A673 (cell line): Measurements from ENCODE around the gene RFXAP. TPM values are rescaled to one million over a fixed set of nuclear protein-coding genes. Genes with fewer than 3 reads are reported as not detected.

Experiments
- BruUV-seq: library from RNA; stranded (reverse); fragments of 400-500 nt; replicated peaks from 2 replicates; lab custom pipeline; 2021; lab: Mats Ljungman, UMichigan
- CTCF ChIA-PET: fragments of 300-600 bp; sonication (Branson Sonifier 250); formaldehyde crosslinking; loops from one replicate; lab custom pipeline; 2022; ENCODE audit warnings: antibody characterized with exemption; lab: Charles Lee
- POLR2A ChIA-PET: fragments of 300-600 bp; sonication (Branson Sonifier 250); formaldehyde crosslinking; loops from one replicate; lab custom pipeline; 2022; ENCODE audit warnings: antibody characterized with exemption; ENCODE audit not compliant: low non-redundant PET; lab: Charles Lee
- DNase-seq: peaks from one replicate; pipeline ENCODE4 v3.0.0-alpha.2; 2015; ENCODE audit warnings: low spot score
- H3K27ac ChIP-seq: fragments of 200-600 bp; sonication (generic); 2 replicates; pipeline ENCODE4 v1.5.1; 2016; ENCODE audit warnings: mixed run types, low read depth, mild to moderate bottlenecking, mixed read lengths, antibody characterized with exemption, low read length; ENCODE audit not compliant: poor library complexity, severe bottlenecking
- H3K27me3 ChIP-seq: fragments of 200-600 bp; sonication (generic); replicated peaks from 2 replicates; pipeline ENCODE4 v1.6.1; 2017; ENCODE audit warnings: mixed run types, low read depth, mild to moderate bottlenecking, mixed read lengths, antibody characterized with exemption, low read length; ENCODE audit not compliant: insufficient read depth, poor library complexity
- H3K36me3 ChIP-seq: fragments of 200-600 bp; sonication (generic); 2 replicates; pipeline ENCODE4 v1.6.1; 2016; ENCODE audit warnings: mixed run types, mild to moderate bottlenecking, mixed read lengths, antibody characterized with exemption, low read length; ENCODE audit not compliant: insufficient read depth, poor library complexity, severe bottlenecking
- H3K4me1 ChIP-seq: fragments of 200-600 bp; sonication (generic); 2 replicates; pipeline ENCODE4 v1.6.1; 2017; ENCODE audit warnings: mixed run types, mild to moderate bottlenecking, mixed read lengths, antibody characterized with exemption, low read length; ENCODE audit not compliant: insufficient read depth, poor library complexity, severe bottlenecking
- H3K4me3 ChIP-seq: fragments of 200-600 bp; sonication (generic); 2 replicates; pipeline ENCODE4 v1.5.1; 2016; ENCODE audit warnings: low read depth, mixed run types, mild to moderate bottlenecking, mixed read lengths, low read length; ENCODE audit not compliant: poor library complexity, severe bottlenecking
- H3K9me3 ChIP-seq: fragments of 200-600 bp; sonication (generic); 2 replicates; pipeline ENCODE4 v1.6.1; 2016; ENCODE audit warnings: mixed run types, low read depth, mild to moderate bottlenecking, mixed read lengths, antibody characterized with exemption, low read length; ENCODE audit not compliant: poor library complexity, severe bottlenecking
- CTCF ChIP-seq: fragments of 300-800, 200-600 bp; sonication (generic); conservative IDR thresholded peaks from 2 replicates; pipeline ENCODE4 v1.5.1; 2017; ENCODE audit warnings: low read depth, mild to moderate bottlenecking, antibody characterized with exemption, low read length, moderate library complexity, mixed read lengths
- EZH2 ChIP-seq: fragments of 200-600 bp; sonication (generic); IDR thresholded peaks from 2 replicates; pipeline ENCODE4 v1.6.1; 2017; ENCODE audit warnings: borderline replicate concordance, low read depth, mild to moderate bottlenecking, mixed read lengths, antibody characterized with exemption, low read length; ENCODE audit not compliant: poor library complexity, severe bottlenecking
- intact Hi-C: fragments of 100-400 bp; cut with micrococcal nuclease; formaldehyde crosslinking; loops from one replicate; pipeline ENCODE4 v1.10.0; 2022; ENCODE audit not compliant: unreplicated experiment
- total RNA-seq: library from RNA; stranded (reverse); gene quantifications from 2 replicates; pipeline ENCODE4 v1.2.3, GENCODE V29; 2021

RFXAP gene
- total RNA-seq, 1 experiment from 2014 or later, result 29.2 TPM

DNA sequence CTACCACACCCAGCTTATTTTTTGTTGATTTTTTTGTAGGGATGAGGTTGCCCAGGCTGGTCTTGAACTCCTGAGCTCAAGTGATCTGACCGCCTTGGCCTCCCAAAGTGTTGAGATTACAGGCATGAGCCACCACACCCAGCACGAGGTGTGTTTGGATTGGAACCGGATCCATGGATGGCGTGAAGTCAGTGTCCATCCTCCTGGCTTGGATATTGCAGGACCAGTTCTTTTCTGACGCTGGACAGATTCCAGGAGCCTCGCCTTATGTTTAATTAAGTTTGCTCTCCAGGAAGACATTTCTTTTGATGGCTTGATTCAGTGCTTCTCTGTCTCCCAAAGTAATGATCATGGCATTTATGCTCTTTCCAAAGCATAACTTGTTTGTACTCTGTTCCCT lies 14.4 kb upstream of the RFXAP start:
- POLR2A ChIA-PET, result no interaction called here
- TF ChIP-seq CTCF, result no peak
- TF ChIP-seq EZH2, result no peak
- BruUV-seq, result no TSS peak
- Histone ChIP-seq H3K27ac (no peak overlapping the region), H3K9me3 (no peaks in the 10 kb centered on the region), H3K4me3 (no peak overlapping the region), H3K27me3 (no peaks in the 10 kb centered on the region), H3K4me1 (no peaks in the 10 kb centered on the region), H3K36me3 (no peaks in the 10 kb centered on the region)
- no peak for DNase-seq
- CTCF ChIA-PET, result no interaction called here
- intact Hi-C loops, result no loop called here

DNA sequence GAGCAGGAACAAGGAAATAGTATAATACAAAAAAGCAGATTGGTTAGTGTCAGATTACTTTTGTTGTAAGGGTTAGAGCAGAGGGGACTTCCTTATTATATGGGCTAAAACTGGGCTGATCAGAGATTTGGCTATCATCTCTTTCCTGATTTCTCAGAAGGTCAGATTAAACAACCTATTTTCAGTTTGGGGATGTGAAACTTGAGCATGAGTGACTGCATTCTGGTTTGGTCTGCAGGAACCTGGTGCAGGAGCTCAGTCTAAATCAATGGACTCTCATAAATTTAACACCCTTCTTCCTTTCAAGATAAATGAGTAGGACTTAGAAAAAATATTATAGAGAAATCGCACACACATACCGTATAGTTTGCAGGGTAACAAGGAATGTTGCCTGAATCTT lies 12.9 kb upstream of the RFXAP start:
- Histone ChIP-seq H3K4me1 (no peaks in the 10 kb centered on the region), H3K4me3 (no peak overlapping the region), H3K27me3 (no peaks in the 10 kb centered on the region), H3K27ac (no peak overlapping the region), H3K9me3 (no peaks in the 10 kb centered on the region), H3K36me3 (no peaks in the 10 kb centered on the region)
- TF ChIP-seq CTCF (no peak), EZH2 (no peak)
- intact Hi-C loops, result no loop called here
- CTCF ChIA-PET, result no interaction called here
- POLR2A ChIA-PET, result no interaction called here
- DNase-seq, result no peak
- BruUV-seq, result no TSS peak

- H3K9me3 ChIP-seq, result no peaks in the 10 kb centered on the region
- TF ChIP-seq CTCF (no peak), EZH2 (no peak)
- ChIA-PET CTCF (no interaction called here), POLR2A (no interaction called here)
- DNase-seq, result no peak
- intact Hi-C loops, result no loop called here
- no peaks in the 10 kb centered on the region for H3K36me3 ChIP-seq
- no peaks in the 10 kb centered on the region for H3K27me3 ChIP-seq
- H3K27ac ChIP-seq, result no peak overlapping the region
- no peak overlapping the region for H3K4me3 ChIP-seq
- no peaks in the 10 kb centered on the region for H3K4me1 ChIP-seq
- BruUV-seq, result no TSS peak
Measured at GRCh38 chr13:36807616-36808015, 11.4 kb upstream of the RFXAP start.
